ENCODE data around the gene EFNA5. TPM values are rescaled to one million over a fixed set of nuclear protein-coding genes. Genes with fewer than 3 reads are reported as not detected.

Gene EFNA5
- total and polyA plus RNA-seq, 2 experiments from 2014 or later: 7.5 to 10.1 TPM

- H3K36me3 Mint-ChIP-seq (ENCODE audit: low read depth): no peaks in the 10 kb centered on the region
- ATAC-seq (no peak), DNase-seq (ENCODE audit: low spot score) (no peak)
- H3K4me1 ChIP-seq (ENCODE audit: insufficient read depth): peaks cover 9% of the 10 kb centered on the region
- H3K9me3 Mint-ChIP-seq: no peaks in the 10 kb centered on the region
- H3K27ac ChIP-seq (ENCODE audit: low read depth): no peak overlapping the region
- no peaks in the 10 kb centered on the region for H3F3A ChIP-seq (replicated peaks; ENCODE audit: low read depth)
- no peaks in the 10 kb centered on the region for H3K27me3 ChIP-seq (ENCODE audit: insufficient read depth)
- no peak overlapping the region for H3K4me3 Mint-ChIP-seq
- H2AFZ ChIP-seq: no peak overlapping the region
- no peak overlapping the region for H3K27ac Mint-ChIP-seq
- no peaks in the 10 kb centered on the region for H3K79me2 ChIP-seq (replicated peaks; ENCODE audit: insufficient read depth)
- H3K27me3 Mint-ChIP-seq (ENCODE audit: insufficient read depth, low read depth, poor library complexity): no peaks in the 10 kb centered on the region
- H3K9me2 ChIP-seq (ENCODE audit: insufficient read depth): no peaks in the 10 kb centered on the region
- TF ChIP-seq ETS1 (IDR thresholded peaks at IDR 0.05) (no peak), NANOG (IDR thresholded peaks at IDR 0.05; ENCODE audit: borderline replicate concordance) (no peak), EZH2phosphoT487 (IDR thresholded peaks at IDR 0.05; ENCODE audit: unreplicated experiment) (no peak), CREB1 (CRISPR knock-in tag; IDR thresholded peaks at IDR 0.05; ENCODE audit: low read depth) (no peak), CTCF (conservative IDR thresholded peaks at IDR 0.05; ENCODE audit: low read depth in 2 of 2) (no peak), JUNB (IDR thresholded peaks at IDR 0.05; ENCODE audit: unreplicated experiment) (no peak), REST (IDR thresholded peaks at IDR 0.05; ENCODE audit: unreplicated experiment) (no peak), STAT1 (IDR thresholded peaks at IDR 0.05; ENCODE audit: unreplicated experiment) (no peak), ZNF331 (CRISPR knock-in tag; IDR thresholded peaks at IDR 0.05; ENCODE audit: low read depth) (no peak), EZH2 (IDR thresholded peaks at IDR 0.05; ENCODE audit: low read depth, unreplicated experiment) (no peak), ZNF114 (CRISPR knock-in tag; IDR thresholded peaks at IDR 0.05) (no peak), POLR2AphosphoS5 (IDR thresholded peaks at IDR 0.05; ENCODE audit: low read depth) (no peak), ZNF462 (CRISPR knock-in tag; IDR thresholded peaks at IDR 0.05) (no peak)
- H4K20me1 ChIP-seq (replicated peaks; ENCODE audit: insufficient read depth): no peaks in the 10 kb centered on the region
- no peaks in the 10 kb centered on the region for H3K36me3 ChIP-seq (ENCODE audit: insufficient read depth)
- H3K4me3 ChIP-seq: no peak overlapping the region
- peaks cover 14% of the 10 kb centered on the region; the same call in 2 of the 3 replicates for H3K4me1 Mint-ChIP-seq
- H3K4me2 ChIP-seq: peak overlapping the region; percentile 40
These were observed 255.0 kb downstream of the EFNA5 start for GRCh38 chr5:107415762-107416161.
